ENCODE measurements around the gene TPM1. TPM values are rescaled to one million over a fixed set of nuclear protein-coding genes. Genes with fewer than 3 reads are reported as not detected.

Gene TPM1
- total RNA-seq, 2 donors from 2014 or later, result 245 to 363 TPM

- Mint-ChIP-seq H3K9me3 (no peaks in the 10 kb centered on the region), H3K27me3 (ENCODE audit: insufficient read depth) (peaks cover 2% of the 10 kb centered on the region), H3K4me1 (peaks cover 25% of the 10 kb centered on the region), H3K27ac (no peak overlapping the region), H3K4me3 (no peak overlapping the region), H3K36me3 (ENCODE audit: low read depth) (no peaks in the 10 kb centered on the region)
- H3K27me3 ChIP-seq (ENCODE audit: control insufficient read depth, insufficient read depth, low read length, poor library complexity, severe bottlenecking), result no peaks in the 10 kb centered on the region
- 93 to 95% methylated on average over 2 of the region's 2 CpGs for WGBS, 2 experiments (ENCODE audit: insufficient coverage in 1 of 2, insufficient read length in 1 of 2)
- no peaks in the 10 kb centered on the region for H3K36me3 ChIP-seq (ENCODE audit: control insufficient read depth, insufficient read depth, low read length)
- TF ChIP-seq CTCF (conservative IDR thresholded peaks at IDR 0.05), result no peak
- H3K4me1 ChIP-seq (ENCODE audit: control insufficient read depth, insufficient read depth, low read length), result peaks cover 8% of the 10 kb centered on the region
- H3K9me3 ChIP-seq (ENCODE audit: control insufficient read depth, low read length), result no peaks in the 10 kb centered on the region
- no peak overlapping the region for H3K4me3 ChIP-seq (ENCODE audit: low read length)
- DNase-seq, result no peak
- H3K27ac ChIP-seq (ENCODE audit: low read depth, low read length), result no peak overlapping the region
- H3K9ac ChIP-seq (ENCODE audit: extremely low read depth, low read length, poor library complexity, severe bottlenecking), result no peak overlapping the region
Measured at GRCh38 chr15:63022181-63022580, 20.4 kb upstream of the TPM1 start.

- H3K4me3 ChIP-seq (ENCODE audit: low read length), result no peak overlapping the region
- no peak for TF ChIP-seq CTCF (conservative IDR thresholded peaks at IDR 0.05)
- H3K27me3 ChIP-seq (ENCODE audit: control insufficient read depth, insufficient read depth, low read length, poor library complexity, severe bottlenecking), result no peaks in the 10 kb centered on the region
- no peaks in the 10 kb centered on the region for H3K36me3 Mint-ChIP-seq (ENCODE audit: low read depth)
- no peaks in the 10 kb centered on the region for H3K36me3 ChIP-seq (ENCODE audit: control insufficient read depth, insufficient read depth, low read length)
- H3K4me1 ChIP-seq (ENCODE audit: control insufficient read depth, insufficient read depth, low read length), result peaks cover 11% of the 10 kb centered on the region
- peaks cover 2% of the 10 kb centered on the region for H3K27me3 Mint-ChIP-seq (ENCODE audit: insufficient read depth)
- peaks cover 30% of the 10 kb centered on the region for H3K4me1 Mint-ChIP-seq
- H3K9ac ChIP-seq (ENCODE audit: extremely low read depth, low read length, poor library complexity, severe bottlenecking), result no peak overlapping the region
- H3K9me3 ChIP-seq (ENCODE audit: control insufficient read depth, low read length), result no peaks in the 10 kb centered on the region
- no peak overlapping the region for H3K27ac Mint-ChIP-seq
- no peak overlapping the region for H3K27ac ChIP-seq (ENCODE audit: low read depth, low read length)
- no peak overlapping the region for H3K4me3 Mint-ChIP-seq
- no peak for DNase-seq
- no peaks in the 10 kb centered on the region for H3K9me3 Mint-ChIP-seq
Measured at GRCh38 chr15:63022663-63023062, 19.9 kb upstream of the TPM1 start.

- no peaks in the 10 kb centered on the region for H3K36me3 Mint-ChIP-seq (ENCODE audit: low read depth)
- no peak overlapping the region for H3K27ac Mint-ChIP-seq
- H3K27ac ChIP-seq (ENCODE audit: low read depth, low read length), result no peak overlapping the region
- no peak overlapping the region for H3K4me3 ChIP-seq (ENCODE audit: low read length)
- 98 to 100% methylated on average over 2 to 3 of the region's 3 CpGs for WGBS, 2 experiments (ENCODE audit: insufficient coverage in 1 of 2, insufficient read length in 1 of 2)
- H3K27me3 ChIP-seq (ENCODE audit: control insufficient read depth, insufficient read depth, low read length, poor library complexity, severe bottlenecking), result no peaks in the 10 kb centered on the region
- no peak overlapping the region for H3K9ac ChIP-seq (ENCODE audit: extremely low read depth, low read length, poor library complexity, severe bottlenecking)
- H3K9me3 Mint-ChIP-seq, result no peaks in the 10 kb centered on the region
- H3K4me1 Mint-ChIP-seq, result peaks cover 37% of the 10 kb centered on the region
- H3K36me3 ChIP-seq (ENCODE audit: control insufficient read depth, insufficient read depth, low read length), result no peaks in the 10 kb centered on the region
- peaks cover 18% of the 10 kb centered on the region for H3K4me1 ChIP-seq (ENCODE audit: control insufficient read depth, insufficient read depth, low read length)
- peaks cover under 1% of the 10 kb centered on the region for H3K27me3 Mint-ChIP-seq (ENCODE audit: insufficient read depth)
- TF ChIP-seq CTCF (conservative IDR thresholded peaks at IDR 0.05), result no peak
- H3K4me3 Mint-ChIP-seq, result no peak overlapping the region
- no peaks in the 10 kb centered on the region for H3K9me3 ChIP-seq (ENCODE audit: control insufficient read depth, low read length)
- no peak for DNase-seq
Measured at GRCh38 chr15:63023351-63023945, 19.1 kb upstream of the TPM1 start.
